Caki2 (cell line): ENCODE measurements around the gene SYNGR4. TPM values are rescaled to one million over a fixed set of nuclear protein-coding genes. Genes with fewer than 3 reads are reported as not detected.
A peak's percentile ranks its signal among the peaks of the same experiment; 100 is the strongest.
"Not testable (repeated sequence)": the region's sequence is repeated elsewhere in the genome, so short reads cannot be mapped to it uniquely, and the experiment has no call there.

Experiments used
- DNase-seq: peaks from one replicate; pipeline ENCODE4 v3.0.0-alpha.2; 2015; ENCODE audit warnings: low read depth
- in situ Hi-C: cut with HindIII; loops from 2 replicates; pipeline ENCODE4 v1.10.0; 2016; ENCODE audit warnings: low sequenced_read_pairs, low pct_unique_long_range_greater_than_20kb, mixed read lengths
- total RNA-seq: library from RNA; depleted of rRNA; stranded (reverse); fragments of >200 nt; shearing (Covaris generic); gene quantifications from 2 replicates; pipeline ENCODE4 v1.2.3, GENCODE V29; 2014; ENCODE audit warnings: low replicate concordance

The SYNGR4 gene
- total RNA-seq, 1 experiment from 2014 or later = 0.20 TPM

DNA sequence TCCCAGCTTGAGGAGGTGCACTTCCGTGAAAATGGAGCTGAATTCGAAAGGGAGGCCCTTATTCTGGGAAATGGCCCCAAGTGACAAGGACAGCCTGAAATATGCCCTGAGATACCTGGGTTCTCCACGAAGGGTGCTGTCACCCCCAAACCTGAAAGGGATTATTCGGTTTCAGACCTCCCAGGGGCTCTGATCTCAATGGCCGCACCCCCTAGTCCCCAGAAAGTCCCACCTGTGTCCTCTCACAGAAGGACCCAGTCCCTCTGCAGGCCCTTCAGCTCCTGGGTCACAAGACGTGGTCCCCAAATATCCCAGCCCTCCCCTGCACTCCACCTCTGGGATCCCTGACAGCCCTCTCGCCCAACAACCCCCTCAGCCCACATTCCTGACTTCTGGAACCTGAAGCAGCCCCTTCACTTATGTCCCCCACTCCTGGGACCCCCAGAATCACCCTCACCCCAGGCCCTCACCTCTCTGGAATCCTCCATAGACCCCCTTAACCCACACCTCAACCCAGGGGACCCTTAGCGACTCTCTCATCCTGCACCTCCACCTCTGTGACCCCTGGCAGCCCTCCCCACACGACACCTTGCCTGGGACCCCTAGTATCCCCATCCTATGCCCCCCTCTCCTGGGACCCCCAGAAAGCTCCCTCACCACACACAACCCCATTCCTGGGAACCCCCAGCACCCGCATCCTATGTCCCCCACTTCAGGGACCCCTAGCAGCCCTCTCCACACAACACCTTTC lies 606 bp downstream of the SYNGR4 start:
- no peak for DNase-seq
- in situ Hi-C loops = no loop called here

DNA sequence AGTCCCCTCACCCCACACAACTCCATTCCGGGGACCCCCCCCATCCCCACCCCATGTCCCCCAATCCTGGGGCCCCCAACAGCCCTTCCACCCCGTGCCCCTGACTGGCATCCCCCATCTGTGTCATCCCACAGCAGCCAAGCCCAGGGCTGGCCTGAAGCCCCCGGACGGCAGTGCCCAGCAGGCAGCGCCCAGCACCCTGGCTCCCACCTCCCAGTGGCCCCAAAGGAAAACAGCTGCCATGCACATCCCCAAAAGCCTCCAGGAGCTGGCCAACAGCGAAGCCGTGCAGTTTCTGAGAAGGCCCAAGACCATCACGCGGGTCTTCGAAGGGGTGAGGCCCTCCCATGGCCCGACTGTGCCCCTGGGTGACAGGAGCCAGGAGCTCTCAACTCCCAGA lies 1.4 kb downstream of the SYNGR4 start:
- no peak for DNase-seq
- in situ Hi-C loops = no loop called here

DNA sequence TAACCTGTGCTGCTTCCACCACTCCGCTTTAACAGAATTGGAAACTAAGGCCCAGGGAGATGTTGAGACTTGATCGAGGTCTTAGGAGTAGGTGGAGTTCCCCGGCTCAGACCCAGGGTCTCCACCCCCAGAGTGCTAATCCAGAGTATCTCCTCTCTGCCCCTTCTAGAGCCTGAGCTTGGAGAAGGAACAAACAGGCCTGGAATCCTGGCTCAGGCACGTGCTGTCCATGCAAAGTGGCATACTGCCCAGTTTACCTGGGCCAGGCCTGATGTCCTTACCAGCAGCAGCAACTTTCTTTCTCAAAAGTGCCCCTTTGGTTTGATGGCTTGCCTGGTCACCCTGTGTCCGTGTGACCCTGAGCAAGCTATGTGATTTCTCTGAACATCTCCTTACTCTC lies 3.7 kb downstream of the SYNGR4 start:
- no peak for DNase-seq
- in situ Hi-C loops = no loop called here

DNA sequence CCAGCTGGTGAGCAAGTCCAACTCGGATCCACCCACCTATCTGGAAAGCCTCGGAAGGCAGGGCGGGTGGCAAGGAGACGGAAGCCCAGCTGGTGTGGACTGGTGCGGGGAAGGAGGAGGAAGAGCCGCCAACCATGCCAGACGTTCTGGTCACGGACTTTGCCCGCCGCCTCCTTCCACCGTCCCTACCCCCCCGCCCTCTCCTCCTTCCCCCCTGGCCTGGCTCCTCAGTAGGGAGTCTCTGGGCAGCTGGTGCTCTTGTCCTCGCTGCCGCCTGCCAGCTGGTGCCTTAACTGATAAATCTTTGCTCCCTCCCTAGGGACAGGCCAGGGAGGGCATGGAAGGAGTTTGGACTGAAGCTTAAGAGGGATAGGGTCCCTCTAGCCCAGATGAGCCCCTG lies 4.8 kb downstream of the SYNGR4 start:
- no peak for DNase-seq

DNA sequence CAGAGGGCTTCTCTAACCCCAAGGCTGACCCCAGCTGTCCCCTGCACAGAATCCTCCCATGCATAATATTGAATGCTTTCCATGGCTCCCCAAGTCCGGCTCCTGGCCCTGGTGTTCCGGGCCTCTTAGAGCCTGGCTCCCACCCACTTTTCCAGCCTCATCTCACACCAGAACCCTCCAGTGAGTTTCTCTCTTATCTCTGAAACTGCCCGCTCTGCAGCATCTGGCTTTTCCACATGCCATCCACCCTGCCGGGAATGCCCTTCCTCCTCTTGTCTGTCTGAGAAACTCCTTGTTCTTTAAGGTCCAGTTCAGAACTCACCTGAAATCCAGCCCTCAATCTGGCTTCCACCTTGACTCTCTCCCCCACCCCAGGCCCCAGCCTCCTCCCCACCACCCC lies 6.8 kb downstream of the SYNGR4 start:
- in situ Hi-C loops = no loop called here
- DNase-seq = no peak

More for the DNA sequence above, 4.8 kb downstream of the SYNGR4 start:
- in situ Hi-C loops = no loop called here

DNA sequence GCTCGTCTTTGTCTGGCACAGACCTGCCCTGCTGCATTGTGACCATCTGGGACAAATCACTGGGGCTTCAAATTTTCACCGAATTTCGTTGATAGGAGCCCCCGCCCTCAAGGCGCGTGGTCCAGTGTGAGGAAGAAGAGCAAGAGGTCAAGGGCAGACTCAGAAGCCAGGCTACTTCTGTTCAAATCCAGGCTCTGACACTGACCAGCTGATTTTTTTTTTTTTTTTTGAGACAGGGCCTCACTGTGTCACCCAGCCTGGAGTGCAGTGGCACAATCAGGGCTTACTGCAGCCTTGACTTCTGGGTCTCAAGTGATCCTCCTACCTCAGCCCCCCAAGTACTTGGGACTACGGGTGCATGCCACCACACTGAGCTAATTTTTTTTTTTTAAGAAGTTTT lies 7.2 kb downstream of the SYNGR4 start:
- in situ Hi-C loops = no loop called here

DNA sequence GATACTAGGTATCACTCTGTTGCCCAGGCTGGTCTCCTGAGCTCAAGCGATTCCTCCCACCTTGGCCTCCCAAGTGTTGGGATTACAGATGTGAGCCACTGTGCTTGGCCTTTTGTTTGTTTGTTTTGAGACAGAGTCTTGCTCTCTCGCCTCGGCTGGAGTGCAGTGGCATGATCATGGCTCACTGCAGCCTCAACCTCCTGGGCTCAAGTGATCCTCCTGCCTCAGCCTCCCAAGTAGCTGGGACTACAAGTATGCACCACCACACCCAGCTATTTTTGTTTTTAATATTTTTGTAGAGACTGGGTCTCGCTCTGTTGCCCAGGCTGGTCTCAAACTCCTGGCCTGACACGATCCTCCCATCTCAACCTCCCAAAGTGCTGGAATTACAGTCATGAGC lies 7.6 kb downstream of the SYNGR4 start:
- in situ Hi-C loops = not testable (repeated sequence)

More for the DNA sequence above, 7.2 kb downstream of the SYNGR4 start:
- DNase-seq = no peak

DNA sequence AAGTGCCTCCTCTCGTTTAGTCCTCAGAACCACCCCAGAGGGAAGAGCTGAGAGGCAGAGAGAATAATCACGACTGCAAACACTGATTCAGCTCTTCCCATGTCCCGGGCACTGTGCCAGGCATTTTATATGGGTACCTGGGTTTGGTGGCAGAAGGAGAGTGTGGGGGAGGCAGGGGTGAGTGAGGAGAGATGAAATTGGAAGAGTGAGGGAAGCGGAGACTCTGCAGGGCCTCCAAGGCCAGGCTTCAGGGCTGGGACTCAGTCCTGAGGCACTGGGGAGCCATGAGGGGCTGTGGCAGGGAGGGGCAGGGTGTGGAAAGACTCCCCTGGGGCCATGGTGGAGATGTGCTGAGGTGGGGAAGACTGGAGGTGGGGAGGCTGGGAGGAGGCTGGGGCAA lies 8.7 kb downstream of the SYNGR4 start:
- DNase-seq = no peak
- in situ Hi-C loops = no loop called here

More for the DNA sequence above, 7.6 kb downstream of the SYNGR4 start:
- DNase-seq = not testable (repeated sequence)

DNA sequence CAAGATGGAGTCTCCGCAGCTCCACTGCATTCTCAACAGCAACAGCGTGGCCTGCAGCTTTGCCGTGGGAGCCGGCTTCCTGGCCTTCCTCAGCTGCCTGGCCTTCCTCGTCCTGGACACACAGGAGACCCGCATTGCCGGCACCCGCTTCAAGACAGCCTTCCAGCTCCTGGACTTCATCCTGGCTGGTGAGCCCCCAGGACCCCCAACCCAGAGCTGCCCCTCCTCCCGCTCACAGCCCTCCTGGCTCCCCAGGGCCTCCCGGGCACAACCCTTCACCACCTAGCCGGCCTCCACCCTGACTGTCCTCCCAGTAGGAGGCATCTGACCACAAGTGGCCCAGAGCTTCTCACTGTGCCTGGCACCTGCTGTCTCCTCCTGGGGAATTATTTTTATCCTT lies 9.4 kb downstream of the SYNGR4 start:
- in situ Hi-C loops = no loop called here

DNA sequence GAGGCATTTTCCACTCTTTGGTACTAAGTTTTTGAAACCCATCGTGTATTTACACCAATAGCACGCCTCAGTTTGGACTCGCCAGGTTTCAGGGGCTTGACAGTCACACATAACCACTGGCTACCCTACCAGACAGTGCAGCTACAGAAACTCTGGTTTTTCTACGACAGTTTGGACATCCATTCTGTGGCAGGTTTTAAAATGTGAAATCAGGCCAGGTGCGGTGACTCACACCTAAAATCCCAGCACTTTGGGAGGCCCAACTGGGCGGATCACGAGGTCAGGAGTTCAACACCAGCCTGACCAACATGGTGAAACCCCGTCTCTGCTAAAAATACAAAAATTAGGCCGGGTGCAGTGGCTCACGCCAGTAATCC lies 14.0 kb downstream of the SYNGR4 start:
- DNase-seq = no peak
- in situ Hi-C loops = no loop called here

More for the DNA sequence above, 9.4 kb downstream of the SYNGR4 start:
- DNase-seq = no peak

DNA sequence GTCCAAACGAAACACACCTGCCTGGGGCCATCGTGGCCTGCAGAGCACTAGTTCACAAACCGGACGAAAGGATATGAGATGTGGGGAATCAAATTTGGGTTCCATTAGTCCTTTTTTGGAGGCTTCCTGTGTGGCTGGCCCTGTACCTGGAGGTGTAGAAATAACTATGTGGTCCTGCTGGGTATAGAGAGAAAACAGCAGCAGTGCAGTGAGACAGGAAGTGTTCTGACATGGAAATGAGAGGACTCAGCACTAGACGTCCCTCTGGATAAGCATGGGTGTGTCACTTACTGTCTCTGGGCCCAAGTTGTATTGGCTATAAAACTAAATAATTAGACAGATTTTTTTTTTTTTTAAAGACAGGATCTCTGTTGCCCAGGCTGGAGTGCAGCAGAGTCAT lies 14.9 kb downstream of the SYNGR4 start:
- in situ Hi-C loops = no loop called here
- peak; percentile 26 for DNase-seq

DNA sequence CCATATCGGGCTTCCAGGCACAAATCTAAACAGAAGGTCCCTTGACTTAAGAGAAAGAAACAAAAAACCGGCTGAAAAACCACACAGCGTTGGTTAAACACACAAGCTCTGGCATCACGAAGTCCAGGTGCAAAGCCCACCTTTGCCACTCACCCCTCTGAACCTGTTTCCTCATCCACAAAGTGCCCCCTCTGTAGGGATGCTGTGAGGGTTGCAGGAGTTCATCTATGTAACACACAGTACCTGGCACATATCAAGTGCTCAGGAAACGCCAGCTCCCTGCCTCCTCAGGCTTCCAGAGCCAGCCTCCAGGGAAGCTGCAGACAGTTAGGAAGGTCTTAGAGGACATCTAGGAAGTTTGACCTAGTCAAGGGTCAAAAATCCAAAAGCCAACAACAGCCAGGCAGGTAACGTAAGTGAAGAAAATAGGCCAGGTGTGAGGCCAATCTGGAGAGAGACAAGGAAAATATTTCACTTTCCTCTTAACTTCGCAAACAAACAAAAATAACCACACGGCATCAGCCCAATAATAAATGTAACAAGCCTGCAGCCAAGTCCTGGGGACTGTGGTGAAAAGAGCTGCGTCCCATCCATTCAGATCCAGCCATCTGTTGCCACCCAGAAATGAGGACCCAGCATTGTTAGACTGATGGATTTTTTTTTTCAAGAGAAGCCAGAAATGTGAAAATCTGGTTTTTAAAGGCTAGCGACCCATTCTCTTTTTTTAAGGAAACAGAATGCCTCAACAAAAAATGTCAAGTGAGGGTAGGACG lies 17.2 kb downstream of the SYNGR4 start:
- in situ Hi-C loops = no loop called here
- no peak for DNase-seq

DNA sequence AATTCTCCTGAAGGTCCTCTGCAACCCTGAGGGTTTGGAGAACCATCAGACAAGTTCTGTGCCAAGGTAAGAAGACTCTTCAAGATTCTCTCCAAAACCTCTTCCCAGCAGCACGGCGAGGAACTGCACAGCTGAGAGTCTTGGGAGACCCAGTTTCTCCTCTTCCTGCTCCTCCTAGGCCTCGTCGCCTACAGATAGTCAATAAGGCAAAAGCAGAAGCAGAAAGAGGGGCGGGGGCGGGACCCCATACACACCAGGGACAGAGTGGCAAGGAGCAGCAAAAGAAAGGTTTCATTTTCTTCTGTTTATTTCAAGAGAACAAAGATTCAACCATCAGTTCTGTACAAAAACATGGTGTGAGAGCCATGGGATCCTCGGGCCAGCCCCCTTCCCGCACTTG lies 18.1 kb downstream of the SYNGR4 start:
- in situ Hi-C loops = no loop called here
- DNase-seq = no peak

DNA sequence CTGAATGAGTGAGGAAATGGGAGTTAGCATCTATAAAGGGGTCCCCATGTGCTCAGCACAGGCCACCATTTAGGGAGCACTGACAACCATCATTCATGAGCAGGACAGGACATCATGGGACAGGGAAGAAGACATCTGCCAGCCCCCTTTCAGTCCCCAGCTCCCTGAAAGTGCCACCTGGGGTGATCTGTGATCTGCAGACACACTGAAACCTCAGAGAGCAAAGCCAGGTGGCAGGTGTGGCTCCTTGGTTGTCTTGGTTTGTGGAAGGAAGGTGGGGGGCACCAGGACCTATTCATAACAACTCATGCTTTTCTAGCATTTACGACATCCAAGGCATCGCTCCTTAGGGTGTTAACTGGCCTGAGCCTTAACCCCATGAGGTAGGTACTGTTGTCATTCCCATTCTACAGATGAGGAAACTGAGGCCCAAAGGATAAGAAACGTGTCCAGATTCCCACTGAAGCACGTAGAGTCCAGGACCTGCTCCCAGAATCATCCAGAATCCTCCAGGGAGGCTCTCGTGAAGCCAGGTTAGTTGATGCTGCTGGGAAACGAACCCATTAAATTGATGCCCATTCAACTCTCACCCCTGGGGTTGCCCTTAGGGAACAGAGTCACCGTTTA lies 21.4 kb downstream of the SYNGR4 start:
- in situ Hi-C loops = no loop called here

DNA sequence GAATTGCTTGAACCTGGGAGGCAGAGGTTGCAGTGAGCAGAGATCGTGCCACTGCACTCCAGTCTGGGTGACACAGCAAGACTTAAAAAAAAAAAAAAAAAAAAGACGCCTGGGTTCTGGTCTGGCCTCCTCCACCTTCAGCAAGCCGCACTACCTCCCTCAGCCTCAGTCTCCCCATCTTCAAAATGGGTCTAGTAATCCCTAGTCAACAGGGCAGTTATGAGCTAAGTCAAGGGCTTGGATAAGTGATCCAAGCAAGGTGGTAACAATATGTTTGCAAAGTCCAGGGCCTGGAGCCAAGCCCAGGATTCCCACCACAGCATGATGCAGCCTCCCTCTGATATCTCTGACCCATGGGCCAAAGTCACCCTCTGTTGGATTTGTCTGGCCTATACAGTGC lies 22.8 kb downstream of the SYNGR4 start:
- in situ Hi-C loops = no loop called here
- DNase-seq = no peak

More for the DNA sequence above, 21.4 kb downstream of the SYNGR4 start:
- no peak for DNase-seq

DNA sequence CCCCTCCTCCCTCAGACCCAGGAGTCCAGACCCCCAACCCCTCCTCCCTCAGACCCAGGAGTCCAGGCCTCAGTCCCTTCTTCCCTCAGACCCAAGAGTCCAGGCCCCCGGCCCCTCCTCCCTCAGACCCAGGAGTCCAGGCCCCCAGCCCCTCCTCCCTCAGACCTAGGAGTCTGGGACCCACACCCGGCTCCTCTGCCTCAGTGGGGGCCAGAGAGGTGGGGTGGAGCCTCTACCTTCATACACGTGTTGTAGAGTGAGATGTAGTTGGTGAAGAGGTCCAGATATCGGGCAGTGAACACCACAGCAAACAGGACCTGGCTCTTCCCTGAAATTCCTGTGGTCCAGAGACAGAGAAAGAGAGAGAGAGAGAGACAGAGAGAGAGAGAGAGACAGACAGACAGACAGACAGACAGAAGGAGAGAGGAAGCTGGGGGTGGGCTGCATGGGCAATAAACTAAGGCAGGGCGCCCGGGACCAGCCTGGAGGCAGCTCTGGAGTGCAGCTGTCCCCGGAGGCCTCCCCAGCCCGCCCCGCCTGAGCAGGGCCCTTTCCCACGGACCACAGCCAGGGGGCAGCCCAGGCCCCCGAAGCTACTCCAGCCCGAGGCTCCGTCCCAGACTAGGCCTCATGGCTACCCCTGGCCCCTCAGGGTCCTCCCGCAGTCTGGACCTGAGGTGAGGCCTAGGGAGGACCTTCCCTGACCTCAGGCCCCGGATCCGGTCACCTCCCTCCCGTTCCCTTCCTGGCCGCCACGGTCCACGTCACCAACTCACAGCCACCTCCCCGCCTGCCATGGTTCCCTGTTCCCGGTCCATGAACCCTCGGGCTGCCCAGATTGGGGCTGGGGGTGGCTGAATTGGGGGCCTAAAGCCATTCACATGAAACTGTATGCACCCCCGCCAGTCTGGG lies 26.3 kb downstream of the SYNGR4 start:
- peak; percentile 63 for DNase-seq
- in situ Hi-C loops = no loop called here

DNA sequence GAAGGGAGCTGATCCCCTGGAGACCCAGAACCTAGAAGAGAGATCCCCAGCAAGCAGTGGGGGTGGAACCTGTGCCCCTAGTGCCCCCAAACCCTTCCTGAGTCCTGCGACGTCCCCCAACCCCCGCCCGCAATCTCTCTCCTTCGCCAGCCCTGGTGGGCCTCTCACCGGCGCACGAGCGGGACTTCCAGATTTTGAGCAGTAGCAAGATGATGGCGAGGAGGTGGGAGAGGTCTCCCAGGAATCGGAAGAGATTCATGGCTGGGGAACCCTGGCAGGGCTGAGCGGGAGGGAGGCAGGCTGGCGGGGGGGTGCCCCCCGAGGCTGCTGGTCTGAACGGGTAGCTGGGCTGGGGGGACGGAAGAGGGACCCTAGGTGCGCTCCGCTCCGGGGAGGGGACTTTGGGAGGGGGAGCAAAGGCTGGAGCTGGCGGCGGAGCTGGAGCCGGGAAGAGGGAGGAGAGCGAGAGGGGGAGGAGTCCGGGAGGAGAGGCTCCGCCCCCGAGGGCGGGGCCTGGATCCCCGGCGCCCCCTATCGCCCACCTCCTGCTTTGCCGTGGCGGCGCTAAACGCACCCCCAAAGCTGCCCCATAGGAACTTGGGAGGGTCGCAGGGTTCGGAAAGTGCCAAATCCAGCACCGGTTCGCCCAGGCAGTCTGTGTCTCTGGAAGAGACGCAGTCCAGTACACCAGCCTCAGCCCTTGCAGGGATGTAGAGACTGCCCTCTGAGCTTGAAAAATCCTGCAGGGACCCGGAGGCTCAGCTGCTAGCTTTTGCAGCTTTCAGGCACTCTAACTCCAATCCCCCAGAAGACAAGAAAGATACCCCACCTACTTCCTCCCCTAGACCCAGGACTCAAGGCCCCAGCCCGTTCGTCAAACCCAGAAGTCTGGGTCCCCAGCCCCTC lies 27.2 kb downstream of the SYNGR4 start, which contains the start of gene KDELR1:
KDELR1 (minus strand) TSS at position 452 of the 906 bp plus-strand sequence; CDS start at position 259, 193 bp downstream.
- in situ Hi-C loops = no loop called here
- peak; percentile 76 for DNase-seq
